Midbrain (tissue), 1 donor: ENCODE results near the gene TOR2A.
A peak's percentile ranks its signal among the peaks of the same experiment; 100 is the strongest.
"Not testable (repeated sequence)": the region's sequence is repeated elsewhere in the genome, so short reads cannot be mapped to it uniquely, and the experiment has no call there.

Experiments
- DNase-seq: peaks from one replicate; lab custom pipeline; 2025; lab: John Stamatoyannopoulos, UW

TOR2A gene

GRCh38 chr9:127768698-127769097, 33.6 kb upstream of the TOR2A start:
- DNase-seq, result no peak

- no peak for DNase-seq
Measured at GRCh38 chr9:127767909-127768331, 32.8 kb upstream of the TOR2A start.

GRCh38 chr9:127767410-127767809, 32.3 kb upstream of the TOR2A start:
- DNase-seq, result no peak

GRCh38 chr9:127765418-127765817, 30.3 kb upstream of the TOR2A start:
- DNase-seq, result no peak

GRCh38 chr9:127763918-127764384, 28.9 kb upstream of the TOR2A start:
- peak; percentile 19 for DNase-seq

- DNase-seq, result peak; percentile 5
Measured at GRCh38 chr9:127762111-127762676, 27.1 kb upstream of the TOR2A start.

GRCh38 chr9:127761491-127761956, 26.4 kb upstream of the TOR2A start:
- DNase-seq, result no peak

- DNase-seq, result no peak
Measured at GRCh38 chr9:127761061-127761460, 26.0 kb upstream of the TOR2A start.

GRCh38 chr9:127758843-127759242, 23.7 kb upstream of the TOR2A start:
- no peak for DNase-seq

- DNase-seq, result not testable (repeated sequence)
Measured at GRCh38 chr9:127756776-127757175, 21.7 kb upstream of the TOR2A start.

- DNase-seq, result no peak
Measured at GRCh38 chr9:127756233-127756632, 21.1 kb upstream of the TOR2A start.

- no peak for DNase-seq
Measured at GRCh38 chr9:127755061-127756060, 20.3 kb upstream of the TOR2A start.

GRCh38 chr9:127754099-127755060, 19.3 kb upstream of the TOR2A start:
- peak; percentile 37 for DNase-seq

GRCh38 chr9:127753622-127754021, 18.5 kb upstream of the TOR2A start:
- DNase-seq, result no peak

GRCh38 chr9:127753148-127753547, 18.1 kb upstream of the TOR2A start:
- DNase-seq, result no peak

GRCh38 chr9:127751269-127752054, 16.4 kb upstream of the TOR2A start:
- no peak for DNase-seq

GRCh38 chr9:127749090-127749787, 14.1 kb upstream of the TOR2A start:
- no peak for DNase-seq

GRCh38 chr9:127746959-127747569, 12.0 kb upstream of the TOR2A start:
- no peak for DNase-seq

- no peak for DNase-seq
Measured at GRCh38 chr9:127744398-127745110, 9.5 kb upstream of the TOR2A start.
